ENCODE data around the gene HEXA.

- TF ChIP-seq CTCF (IDR thresholded peaks at IDR 0.05): no peak
- TF ChIP-seq POLR2A (IDR thresholded peaks at IDR 0.05): no peak
Measured at GRCh38 chr15:72365844-72366243, 10.0 kb downstream of the HEXA start.
